Measurements from ENCODE around the gene PRSS36.
"Not testable (repeated sequence)": the region's sequence is repeated elsewhere in the genome, so short reads cannot be mapped to it uniquely, and the experiment has no call there.

The PRSS36 gene

DNA sequence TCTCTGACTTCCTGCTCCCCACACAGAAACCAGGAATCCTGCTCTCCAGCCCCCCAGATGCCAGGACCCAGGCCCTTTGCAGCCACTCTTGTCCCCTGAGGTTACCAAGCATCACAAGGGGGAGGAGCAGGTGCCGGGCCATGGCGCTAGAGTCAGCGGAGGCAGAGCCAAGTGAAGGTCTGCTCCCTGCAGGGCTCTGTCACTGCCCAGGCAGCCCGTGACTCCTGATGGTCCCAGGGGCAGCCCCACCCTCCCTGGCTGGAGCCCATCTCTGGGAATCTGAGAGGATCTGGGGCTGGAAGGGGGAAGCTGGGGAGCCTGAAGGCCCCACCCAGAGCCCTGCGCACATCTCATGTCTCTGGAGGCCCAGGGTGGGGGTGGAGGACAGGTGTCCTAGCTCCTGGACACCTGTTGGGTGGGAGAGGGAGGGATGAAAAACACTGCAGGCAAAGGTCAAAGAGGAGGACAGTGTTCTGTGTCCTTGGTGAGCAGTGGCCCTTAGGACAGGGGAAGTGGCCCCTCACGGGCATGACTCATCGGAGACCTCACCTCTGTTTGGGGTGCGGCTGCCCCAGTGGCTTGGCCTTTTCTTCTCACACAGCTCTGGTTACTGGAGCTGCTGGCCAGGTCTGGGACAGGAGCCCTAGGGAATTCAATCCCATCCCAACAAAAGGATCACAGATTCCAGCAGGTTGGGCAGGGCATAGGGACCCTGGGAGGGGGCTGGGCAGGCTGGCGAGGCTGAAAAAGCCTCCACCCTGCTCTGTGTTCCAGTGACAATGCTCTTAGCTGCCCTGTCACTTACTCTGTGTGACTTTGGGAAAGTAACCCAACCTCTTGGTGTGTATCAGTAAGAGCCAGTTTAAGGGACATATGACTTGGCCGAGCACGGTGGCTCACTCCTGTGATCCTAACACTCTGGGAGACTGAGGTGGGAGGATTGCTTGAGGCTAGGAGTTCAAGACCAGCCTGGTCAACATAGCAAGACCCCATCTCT lies at the start of gene PRSS36:
TSS of gene PRSS36 (minus strand) at position 173 of the 997 bp plus-strand sequence. CDS start at position 142, 31 bp downstream.
- no peaks in the 10 kb centered on the region for H3K36me3 ChIP-seq (ENCODE audit: control insufficient read depth, insufficient read depth, low read length)
- TF ChIP-seq, protein P1, sequence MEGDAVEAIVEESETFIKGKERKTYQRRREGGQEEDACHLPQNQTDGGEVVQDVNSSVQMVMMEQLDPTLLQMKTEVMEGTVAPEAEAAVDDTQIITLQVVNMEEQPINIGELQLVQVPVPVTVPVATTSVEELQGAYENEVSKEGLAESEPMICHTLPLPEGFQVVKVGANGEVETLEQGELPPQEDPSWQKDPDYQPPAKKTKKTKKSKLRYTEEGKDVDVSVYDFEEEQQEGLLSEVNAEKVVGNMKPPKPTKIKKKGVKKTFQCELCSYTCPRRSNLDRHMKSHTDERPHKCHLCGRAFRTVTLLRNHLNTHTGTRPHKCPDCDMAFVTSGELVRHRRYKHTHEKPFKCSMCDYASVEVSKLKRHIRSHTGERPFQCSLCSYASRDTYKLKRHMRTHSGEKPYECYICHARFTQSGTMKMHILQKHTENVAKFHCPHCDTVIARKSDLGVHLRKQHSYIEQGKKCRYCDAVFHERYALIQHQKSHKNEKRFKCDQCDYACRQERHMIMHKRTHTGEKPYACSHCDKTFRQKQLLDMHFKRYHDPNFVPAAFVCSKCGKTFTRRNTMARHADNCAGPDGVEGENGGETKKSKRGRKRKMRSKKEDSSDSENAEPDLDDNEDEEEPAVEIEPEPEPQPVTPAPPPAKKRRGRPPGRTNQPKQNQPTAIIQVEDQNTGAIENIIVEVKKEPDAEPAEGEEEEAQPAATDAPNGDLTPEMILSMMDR (IDR thresholded peaks at IDR 0.05; ENCODE audit: insufficient read depth, low read length, poor library complexity, severe bottlenecking): no peak
- no peak for DNase-seq (ENCODE audit: extremely low read depth, insufficient read length)
- H3K4me3 ChIP-seq (replicated peaks; ENCODE audit: low read depth, low read length): no peak within 1 kb of the TSS
- H3K27me3 ChIP-seq (replicated peaks; ENCODE audit: control insufficient read depth, insufficient read depth, low read length): no peaks in the 10 kb centered on the region

DNA sequence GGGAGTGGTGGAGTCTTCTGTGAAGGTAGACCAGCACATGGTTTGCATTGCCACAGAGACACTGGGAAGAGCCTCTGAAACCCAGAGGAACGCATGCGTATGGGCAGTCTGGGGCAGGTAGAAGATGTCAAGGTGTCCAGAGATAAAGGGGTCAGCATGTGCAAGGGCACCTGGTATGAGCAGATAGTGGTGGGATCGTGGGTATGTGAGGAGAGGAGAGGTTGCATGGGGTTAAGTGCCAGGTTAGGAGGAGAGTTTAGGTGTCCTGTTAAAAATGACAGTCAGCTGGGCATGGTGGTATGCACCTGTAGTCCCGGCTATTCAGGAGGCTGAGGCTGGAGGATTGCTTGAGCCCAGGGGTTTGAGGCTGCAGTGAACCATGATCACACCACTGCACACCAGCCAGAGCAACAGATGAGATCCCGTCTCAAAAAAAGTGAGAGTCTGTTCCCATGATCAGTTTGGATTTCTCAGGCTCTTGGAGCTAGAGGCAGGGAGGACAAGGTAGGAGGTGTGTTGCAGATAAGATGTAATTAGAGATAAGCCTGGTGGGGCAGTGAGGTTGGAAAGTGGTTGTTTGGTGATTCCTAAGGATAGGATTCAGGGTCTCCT lies 49.7 kb upstream of the PRSS36 start:
- TF ChIP-seq, protein P1 (IDR thresholded peaks at IDR 0.05; ENCODE audit: insufficient read depth, low read length, poor library complexity, severe bottlenecking): no peak
- no peak overlapping the region for H3K4me3 ChIP-seq (replicated peaks; ENCODE audit: low read depth, low read length)
- no peak for DNase-seq (ENCODE audit: extremely low read depth, insufficient read length)
- H3K36me3 ChIP-seq (ENCODE audit: control insufficient read depth, insufficient read depth, low read length): peaks cover 11% of the 10 kb centered on the region
- H3K27me3 ChIP-seq (replicated peaks; ENCODE audit: control insufficient read depth, insufficient read depth, low read length): no peaks in the 10 kb centered on the region

DNA sequence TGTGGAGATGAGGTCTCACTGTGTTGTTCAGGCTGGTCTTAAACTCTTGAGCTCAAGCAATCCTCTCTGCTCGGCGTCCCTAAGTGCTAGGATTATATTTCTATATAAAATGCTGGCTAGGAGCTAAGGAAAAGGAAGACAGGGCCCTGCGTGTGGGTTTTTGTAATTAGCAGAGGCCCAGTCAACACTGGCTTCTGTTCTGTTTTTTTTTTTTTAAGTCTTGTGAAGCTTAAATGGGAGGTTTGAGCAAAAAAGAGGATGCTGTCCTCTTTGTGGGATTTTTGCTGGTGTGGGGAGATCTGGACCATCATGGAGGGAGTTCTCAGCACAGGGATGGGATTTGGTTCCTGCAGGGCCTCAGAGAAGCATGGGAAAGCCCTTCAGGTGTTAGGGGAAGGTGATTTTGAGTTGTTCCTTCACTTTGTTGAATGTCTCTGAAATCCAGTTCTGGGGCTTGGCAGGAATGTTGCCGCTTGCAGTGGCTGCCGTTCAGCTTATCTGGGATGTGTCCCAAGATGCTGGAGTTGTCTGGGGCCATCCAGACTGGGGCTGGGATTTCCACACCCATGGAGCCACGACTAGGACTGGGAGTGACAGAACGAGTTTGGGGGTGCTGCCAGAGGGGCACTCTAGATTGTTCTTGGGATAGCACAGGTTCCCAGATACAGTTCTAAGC lies 48.5 kb upstream of the PRSS36 start:
- Histone ChIP-seq H3K4me3 (replicated peaks; ENCODE audit: low read depth, low read length) (no peak overlapping the region), H3K36me3 (ENCODE audit: control insufficient read depth, insufficient read depth, low read length) (peaks cover 20% of the 10 kb centered on the region), H3K27me3 (replicated peaks; ENCODE audit: control insufficient read depth, insufficient read depth, low read length) (no peaks in the 10 kb centered on the region)
- no peak for DNase-seq (ENCODE audit: extremely low read depth, insufficient read length)
- TF ChIP-seq, protein P1 (IDR thresholded peaks at IDR 0.05; ENCODE audit: insufficient read depth, low read length, poor library complexity, severe bottlenecking): no peak

DNA sequence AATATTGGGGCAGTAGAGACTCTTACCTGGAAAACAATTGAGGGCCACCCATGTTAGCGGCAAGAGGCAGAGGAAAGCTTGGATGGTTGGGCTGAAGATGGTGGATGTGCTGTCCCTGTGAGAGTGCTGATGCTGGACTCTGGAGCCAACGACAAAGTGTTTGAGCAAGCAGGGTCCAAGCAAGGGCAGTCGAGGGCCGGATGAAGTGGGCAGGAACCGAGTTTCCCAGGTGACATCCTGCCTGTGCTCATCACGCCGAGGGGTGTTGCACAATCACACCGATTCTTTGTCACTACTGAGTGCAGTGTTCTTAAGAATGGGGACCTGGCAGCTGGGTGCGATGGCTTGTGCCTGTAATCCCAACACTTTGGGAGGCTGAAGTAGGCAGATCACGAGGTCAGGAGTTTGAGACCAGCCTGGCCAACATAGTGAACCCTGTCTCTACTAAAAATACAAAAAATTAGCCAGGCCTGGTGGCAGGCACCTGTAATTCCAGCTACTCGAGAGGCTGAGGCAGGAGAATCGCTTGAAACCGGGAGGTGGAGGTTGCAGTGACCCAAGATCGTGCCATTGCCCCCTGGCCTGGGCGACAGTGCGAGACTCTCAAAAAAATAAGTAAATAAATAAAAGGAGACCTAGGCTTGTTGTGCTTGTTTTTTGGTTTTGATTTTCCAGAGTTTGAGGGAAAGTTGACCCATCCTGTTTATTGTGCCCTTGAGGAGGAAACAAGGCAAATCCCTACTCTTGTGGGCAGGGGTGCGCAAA lies 46.6 kb upstream of the PRSS36 start:
- TF ChIP-seq, protein P1 (IDR thresholded peaks at IDR 0.05; ENCODE audit: insufficient read depth, low read length, poor library complexity, severe bottlenecking): no peak
- no peak for DNase-seq (ENCODE audit: extremely low read depth, insufficient read length)
- Histone ChIP-seq H3K27me3 (replicated peaks; ENCODE audit: control insufficient read depth, insufficient read depth, low read length) (no peaks in the 10 kb centered on the region), H3K4me3 (replicated peaks; ENCODE audit: low read depth, low read length) (no peak overlapping the region), H3K36me3 (ENCODE audit: control insufficient read depth, insufficient read depth, low read length) (peaks cover 32% of the 10 kb centered on the region)

DNA sequence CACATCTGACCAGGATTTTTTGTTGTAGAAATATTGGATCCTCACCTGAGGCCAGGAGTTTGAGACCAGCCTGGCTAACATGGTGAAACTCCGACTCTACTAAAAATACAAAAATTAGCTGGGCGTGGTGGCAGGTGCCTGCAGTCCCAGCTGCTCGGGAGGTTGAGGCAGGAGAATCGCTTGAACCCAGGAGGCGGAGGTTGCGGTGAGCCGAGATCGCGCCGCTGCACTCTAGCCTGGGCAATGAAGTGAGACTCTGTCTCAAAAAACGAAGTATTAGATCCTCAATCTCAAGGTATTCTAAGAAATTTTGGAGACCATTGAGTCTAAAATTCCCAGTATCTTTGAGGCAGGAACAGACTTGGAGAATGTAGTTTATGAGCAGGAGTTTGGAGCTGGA lies 46.0 kb upstream of the PRSS36 start:
- H3K36me3 ChIP-seq (ENCODE audit: control insufficient read depth, insufficient read depth, low read length): peaks cover 34% of the 10 kb centered on the region
- DNase-seq (ENCODE audit: extremely low read depth, insufficient read length); H3K4me3 ChIP-seq (replicated peaks; ENCODE audit: low read depth, low read length); H3K27me3 ChIP-seq (replicated peaks; ENCODE audit: control insufficient read depth, insufficient read depth, low read length): not testable (repeated sequence)

All from GM06990 (cell line).